ENCODE results near the gene KCNJ3.

The KCNJ3 gene

GRCh38 chr2:154844513-154844912 lies 146.0 kb downstream of the KCNJ3 start:
- TF ChIP-seq ZFP30 (CRISPR knock-in tag; IDR thresholded peaks at IDR 0.05) (no peak), ARNTL (CRISPR knock-in tag; IDR thresholded peaks at IDR 0.05; ENCODE audit: borderline replicate concordance, low read depth) (no peak), SNAI2 (CRISPR knock-in tag; IDR thresholded peaks at IDR 0.05) (no peak), CSDC2 (CRISPR knock-in tag; IDR thresholded peaks at IDR 0.05) (no peak), BACH2 (CRISPR knock-in tag; IDR thresholded peaks at IDR 0.05; ENCODE audit: borderline replicate concordance) (no peak), RARB (CRISPR knock-in tag; IDR thresholded peaks at IDR 0.05) (no peak), OSR1 (CRISPR knock-in tag; IDR thresholded peaks at IDR 0.05) (no peak), ZNF565 (CRISPR knock-in tag; conservative IDR thresholded peaks at IDR 0.05; ENCODE audit: low read depth) (no peak), TOX (CRISPR knock-in tag; IDR thresholded peaks at IDR 0.05; ENCODE audit: borderline replicate concordance) (no peak), ZNF8 (CRISPR knock-in tag; IDR thresholded peaks at IDR 0.05) (no peak)
- ATAC-seq, result no peak

GRCh38 chr2:154846842-154847241 lies 148.3 kb downstream of the KCNJ3 start:
- TF ChIP-seq CREB5 (CRISPR knock-in tag; IDR thresholded peaks at IDR 0.05; ENCODE audit: low read depth) (no peak), TSHZ2 (CRISPR knock-in tag; IDR thresholded peaks at IDR 0.05) (no peak), PPARA (CRISPR knock-in tag; IDR thresholded peaks at IDR 0.05; ENCODE audit: borderline replicate concordance) (no peak), CSDC2 (CRISPR knock-in tag; IDR thresholded peaks at IDR 0.05) (no peak), TCF4 (CRISPR knock-in tag; IDR thresholded peaks at IDR 0.05; ENCODE audit: borderline replicate concordance) (no peak), ISL1 (CRISPR knock-in tag; IDR thresholded peaks at IDR 0.05) (no peak), ESRRG (CRISPR knock-in tag; IDR thresholded peaks at IDR 0.05) (no peak), ZFP30 (CRISPR knock-in tag; IDR thresholded peaks at IDR 0.05) (no peak), ZC3H10 (CRISPR knock-in tag; IDR thresholded peaks at IDR 0.05) (no peak), SNAI2 (CRISPR knock-in tag; IDR thresholded peaks at IDR 0.05) (no peak), ZNF8 (CRISPR knock-in tag; IDR thresholded peaks at IDR 0.05) (no peak), ARNTL (CRISPR knock-in tag; IDR thresholded peaks at IDR 0.05; ENCODE audit: borderline replicate concordance, low read depth) (no peak), CSRNP3 (CRISPR knock-in tag; IDR thresholded peaks at IDR 0.05) (no peak), BACH2 (CRISPR knock-in tag; IDR thresholded peaks at IDR 0.05; ENCODE audit: borderline replicate concordance) (no peak), ZFP3 (CRISPR knock-in tag; IDR thresholded peaks at IDR 0.05) (no peak), POU6F1 (CRISPR knock-in tag; IDR thresholded peaks at IDR 0.05; ENCODE audit: borderline replicate concordance, low read depth) (no peak)
- ATAC-seq, result no peak

- TF ChIP-seq ARNTL (CRISPR knock-in tag; IDR thresholded peaks at IDR 0.05; ENCODE audit: borderline replicate concordance, low read depth), result no peak
- no peak for TF ChIP-seq SNAI2 (CRISPR knock-in tag; IDR thresholded peaks at IDR 0.05)
- no peak for TF ChIP-seq POU6F1 (CRISPR knock-in tag; IDR thresholded peaks at IDR 0.05; ENCODE audit: borderline replicate concordance, low read depth)
- no peak for ATAC-seq
Measured at GRCh38 chr2:154849482-154849881, 151.0 kb downstream of the KCNJ3 start.
